ENCODE results near the gene MORN1.

Gene MORN1

DNA sequence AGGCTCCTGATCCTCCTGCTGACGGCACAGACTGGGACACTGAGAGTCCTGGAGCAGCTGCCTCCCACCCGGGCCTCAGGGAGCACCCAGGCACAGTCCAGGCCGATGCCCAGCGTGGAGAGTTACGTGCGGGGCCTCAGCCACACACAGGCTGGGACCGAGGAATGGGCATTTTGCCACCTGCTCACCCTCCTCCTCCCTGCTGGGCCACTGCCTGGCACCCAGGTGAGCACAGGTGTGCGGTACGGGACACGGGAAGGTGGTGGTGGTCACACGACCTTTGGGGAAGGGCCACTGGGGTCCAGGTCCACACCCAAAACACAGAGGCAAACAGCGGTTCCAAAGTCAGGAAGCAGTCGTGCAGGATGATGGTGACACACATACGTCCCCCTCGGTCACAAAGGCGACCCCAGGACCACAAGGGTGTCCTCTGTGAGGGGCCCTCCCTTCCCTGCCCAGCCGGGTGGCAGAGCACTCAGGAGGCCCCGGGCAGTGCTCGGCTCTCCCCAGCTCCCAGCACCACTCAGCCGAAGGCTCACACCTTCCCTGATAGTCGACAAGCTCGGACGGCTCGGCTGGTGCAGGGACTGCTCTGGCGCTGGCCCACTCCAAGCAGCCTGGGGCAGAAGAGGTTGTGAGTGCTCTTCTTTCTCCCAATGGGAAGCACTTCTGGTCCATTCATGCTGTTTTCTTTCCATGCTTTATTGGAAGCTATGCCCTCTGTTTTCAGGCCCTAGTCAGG lies 14.3 kb downstream of the MORN1 start:
- Histone ChIP-seq H3K79me2 (ENCODE audit: low read length) (no peaks in the 10 kb centered on the region), H3K9ac (ENCODE audit: low read length) (no peak overlapping the region), H3K4me3 (ENCODE audit: low read length) (no peak overlapping the region), H3K4me2 (ENCODE audit: low read length) (no peak overlapping the region), H4K20me1 (ENCODE audit: insufficient read depth, low read length) (no peaks in the 10 kb centered on the region), H3K36me3 (replicated peaks; ENCODE audit: low read depth, low read length) (no peaks in the 10 kb centered on the region), H3K4me1 (ENCODE audit: low read length) (peaks cover 6% of the 10 kb centered on the region), H3K27ac (ENCODE audit: low read length) (no peak overlapping the region), H2AFZ (ENCODE audit: low read depth, low read length) (no peak overlapping the region), H3K9me3 (ENCODE audit: insufficient read depth, low read length) (no peaks in the 10 kb centered on the region), H3K27me3 (ENCODE audit: low read depth, low read length) (peaks cover 13% of the 10 kb centered on the region; the same call in 1 of the 2 replicates)
- TF ChIP-seq EZH2phosphoT487 (IDR thresholded peaks at IDR 0.05; ENCODE audit: low read depth), result no peak
- TF ChIP-seq, protein P1, sequence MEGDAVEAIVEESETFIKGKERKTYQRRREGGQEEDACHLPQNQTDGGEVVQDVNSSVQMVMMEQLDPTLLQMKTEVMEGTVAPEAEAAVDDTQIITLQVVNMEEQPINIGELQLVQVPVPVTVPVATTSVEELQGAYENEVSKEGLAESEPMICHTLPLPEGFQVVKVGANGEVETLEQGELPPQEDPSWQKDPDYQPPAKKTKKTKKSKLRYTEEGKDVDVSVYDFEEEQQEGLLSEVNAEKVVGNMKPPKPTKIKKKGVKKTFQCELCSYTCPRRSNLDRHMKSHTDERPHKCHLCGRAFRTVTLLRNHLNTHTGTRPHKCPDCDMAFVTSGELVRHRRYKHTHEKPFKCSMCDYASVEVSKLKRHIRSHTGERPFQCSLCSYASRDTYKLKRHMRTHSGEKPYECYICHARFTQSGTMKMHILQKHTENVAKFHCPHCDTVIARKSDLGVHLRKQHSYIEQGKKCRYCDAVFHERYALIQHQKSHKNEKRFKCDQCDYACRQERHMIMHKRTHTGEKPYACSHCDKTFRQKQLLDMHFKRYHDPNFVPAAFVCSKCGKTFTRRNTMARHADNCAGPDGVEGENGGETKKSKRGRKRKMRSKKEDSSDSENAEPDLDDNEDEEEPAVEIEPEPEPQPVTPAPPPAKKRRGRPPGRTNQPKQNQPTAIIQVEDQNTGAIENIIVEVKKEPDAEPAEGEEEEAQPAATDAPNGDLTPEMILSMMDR (IDR thresholded peaks at IDR 0.05; ENCODE audit: low read depth, low read length), result no peak

DNA sequence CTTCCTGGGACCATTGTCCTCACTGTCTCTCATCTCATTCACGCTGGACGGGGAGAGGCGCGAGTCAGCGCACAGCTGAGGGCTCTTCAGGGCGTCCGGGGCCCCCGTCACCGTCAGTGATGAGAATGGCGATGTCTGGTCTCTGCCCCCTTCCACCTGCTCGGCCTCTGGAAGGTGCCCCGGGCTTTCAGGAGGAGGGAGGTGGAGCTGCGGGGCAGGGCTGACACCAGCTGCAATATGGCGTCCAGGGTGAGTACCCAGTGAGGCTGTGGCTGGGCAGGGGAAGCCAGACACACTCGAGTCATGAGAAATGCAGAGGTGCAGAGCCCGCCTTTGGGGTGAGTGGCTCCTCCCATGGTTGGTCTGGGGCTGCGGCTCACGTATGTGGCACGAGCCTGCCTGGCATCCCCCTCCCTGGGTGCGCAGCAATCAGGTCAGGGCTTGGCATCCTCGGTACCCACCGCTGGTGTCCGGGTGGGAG lies 15.1 kb downstream of the MORN1 start:
- Histone ChIP-seq H3K4me3 (ENCODE audit: low read length) (no peak overlapping the region), H3K9ac (ENCODE audit: low read length) (no peak overlapping the region), H3K27ac (ENCODE audit: low read length) (no peak overlapping the region), H2AFZ (ENCODE audit: low read depth, low read length) (no peak overlapping the region), H3K79me2 (ENCODE audit: low read length) (no peaks in the 10 kb centered on the region), H3K36me3 (replicated peaks; ENCODE audit: low read depth, low read length) (no peaks in the 10 kb centered on the region), H3K4me1 (ENCODE audit: low read length) (no peaks in the 10 kb centered on the region), H3K4me2 (ENCODE audit: low read length) (no peak overlapping the region), H3K27me3 (ENCODE audit: low read depth, low read length) (peaks cover 13% of the 10 kb centered on the region; the same call in 1 of the 2 replicates), H3K9me3 (ENCODE audit: insufficient read depth, low read length) (no peaks in the 10 kb centered on the region), H4K20me1 (ENCODE audit: insufficient read depth, low read length) (no peaks in the 10 kb centered on the region)
- TF ChIP-seq, protein P1 (IDR thresholded peaks at IDR 0.05; ENCODE audit: low read depth, low read length), result no peak
- no peak for TF ChIP-seq EZH2phosphoT487 (IDR thresholded peaks at IDR 0.05; ENCODE audit: low read depth)

DNA sequence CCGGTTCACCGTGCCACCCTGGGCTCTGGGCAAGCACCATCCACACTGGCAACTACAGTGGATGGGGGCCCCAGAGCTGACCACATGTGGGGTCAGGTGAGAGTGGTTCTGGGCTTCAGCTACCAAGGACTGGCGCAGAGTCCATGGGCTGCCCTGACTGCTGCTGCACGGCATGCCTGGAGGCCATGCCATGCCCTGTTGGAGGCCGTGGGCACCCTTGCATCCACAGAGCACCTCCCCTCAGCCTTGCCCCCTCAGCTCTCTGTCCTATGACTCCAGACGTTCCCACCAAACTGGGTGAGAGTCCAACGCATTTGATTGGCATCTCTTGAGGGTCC lies 15.5 kb downstream of the MORN1 start:
- Histone ChIP-seq H2AFZ (ENCODE audit: low read depth, low read length) (no peak overlapping the region), H3K9ac (ENCODE audit: low read length) (no peak overlapping the region), H3K79me2 (ENCODE audit: low read length) (no peaks in the 10 kb centered on the region), H3K27ac (ENCODE audit: low read length) (no peak overlapping the region), H3K4me2 (ENCODE audit: low read length) (no peak overlapping the region), H3K9me3 (ENCODE audit: insufficient read depth, low read length) (no peaks in the 10 kb centered on the region), H3K4me1 (ENCODE audit: low read length) (no peaks in the 10 kb centered on the region), H3K4me3 (ENCODE audit: low read length) (no peak overlapping the region), H3K27me3 (ENCODE audit: low read depth, low read length) (peaks cover 13% of the 10 kb centered on the region; the same call in 1 of the 2 replicates), H3K36me3 (replicated peaks; ENCODE audit: low read depth, low read length) (no peaks in the 10 kb centered on the region), H4K20me1 (ENCODE audit: insufficient read depth, low read length) (no peaks in the 10 kb centered on the region)
- TF ChIP-seq EZH2phosphoT487 (IDR thresholded peaks at IDR 0.05; ENCODE audit: low read depth), result no peak
- TF ChIP-seq, protein P1 (IDR thresholded peaks at IDR 0.05; ENCODE audit: low read depth, low read length), result no peak

DNA sequence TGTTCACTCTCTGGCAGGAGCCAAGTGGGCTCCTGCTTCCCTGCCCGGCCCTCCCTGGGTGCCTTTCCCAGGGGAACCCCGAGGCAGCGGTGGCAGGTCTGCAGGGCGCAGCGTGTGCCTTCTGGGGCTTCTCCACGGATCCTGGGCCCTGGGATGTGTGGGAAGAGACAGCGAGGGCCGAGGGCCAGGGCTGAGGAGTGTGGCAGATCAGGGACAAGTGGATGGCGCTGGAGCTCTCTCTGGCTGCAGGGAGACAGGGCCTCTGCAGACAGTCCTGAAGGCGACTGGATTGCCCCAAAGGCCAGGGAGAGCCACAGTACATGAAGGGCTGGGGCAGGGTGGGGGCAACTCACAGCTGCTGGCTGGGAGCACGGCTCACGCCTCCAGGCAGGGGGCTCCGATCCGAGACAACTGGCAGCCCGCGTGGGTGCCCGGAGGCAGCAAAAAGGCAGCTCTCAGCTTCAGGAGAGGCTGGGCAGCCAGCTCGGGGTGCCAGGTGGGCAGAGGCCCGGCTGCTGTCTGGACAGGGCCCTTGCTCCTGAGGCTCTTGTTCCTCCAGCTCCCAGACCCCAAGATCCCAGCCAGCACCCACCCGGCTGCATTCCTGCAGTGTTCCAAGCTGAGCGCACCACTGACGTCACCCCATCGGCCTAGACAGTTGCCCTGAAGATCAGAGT lies 16.0 kb downstream of the MORN1 start:
- no peak overlapping the region for H3K4me2 ChIP-seq (ENCODE audit: low read length)
- no peaks in the 10 kb centered on the region for H4K20me1 ChIP-seq (ENCODE audit: insufficient read depth, low read length)
- H3K36me3 ChIP-seq (replicated peaks; ENCODE audit: low read depth, low read length), result no peaks in the 10 kb centered on the region
- H3K79me2 ChIP-seq (ENCODE audit: low read length), result no peaks in the 10 kb centered on the region
- peaks cover 13% of the 10 kb centered on the region; the same call in 1 of the 2 replicates for H3K27me3 ChIP-seq (ENCODE audit: low read depth, low read length)
- H3K4me3 ChIP-seq (ENCODE audit: low read length), result no peak overlapping the region
- H3K4me1 ChIP-seq (ENCODE audit: low read length), result no peaks in the 10 kb centered on the region
- H3K27ac ChIP-seq (ENCODE audit: low read length), result no peak overlapping the region
- H2AFZ ChIP-seq (ENCODE audit: low read depth, low read length), result no peak overlapping the region
- TF ChIP-seq, protein P1 (IDR thresholded peaks at IDR 0.05; ENCODE audit: low read depth, low read length), result no peak
- TF ChIP-seq EZH2phosphoT487 (IDR thresholded peaks at IDR 0.05; ENCODE audit: low read depth), result no peak
- no peak overlapping the region for H3K9ac ChIP-seq (ENCODE audit: low read length)
- no peaks in the 10 kb centered on the region for H3K9me3 ChIP-seq (ENCODE audit: insufficient read depth, low read length)

Data from OCI-LY3 (cell line).